ENCODE data around the gene ENO2.
"Not testable (repeated sequence)": the region's sequence is repeated elsewhere in the genome, so short reads cannot be mapped to it uniquely, and the experiment has no call there.

The ENO2 gene

GRCh38 chr12:6914246-6914946, at the start of gene ENO2:
TSS of gene ENO2 (plus strand) at chr12:6914580. CDS start at chr12:6915833, 1,253 bp downstream.
- no peak for DNase-seq (ENCODE audit: low read depth)

- DNase-seq (ENCODE audit: low read depth): not testable (repeated sequence)
Observed at GRCh38 chr12:6865307-6865706, 49.1 kb upstream of the ENO2 start.

DNA sequence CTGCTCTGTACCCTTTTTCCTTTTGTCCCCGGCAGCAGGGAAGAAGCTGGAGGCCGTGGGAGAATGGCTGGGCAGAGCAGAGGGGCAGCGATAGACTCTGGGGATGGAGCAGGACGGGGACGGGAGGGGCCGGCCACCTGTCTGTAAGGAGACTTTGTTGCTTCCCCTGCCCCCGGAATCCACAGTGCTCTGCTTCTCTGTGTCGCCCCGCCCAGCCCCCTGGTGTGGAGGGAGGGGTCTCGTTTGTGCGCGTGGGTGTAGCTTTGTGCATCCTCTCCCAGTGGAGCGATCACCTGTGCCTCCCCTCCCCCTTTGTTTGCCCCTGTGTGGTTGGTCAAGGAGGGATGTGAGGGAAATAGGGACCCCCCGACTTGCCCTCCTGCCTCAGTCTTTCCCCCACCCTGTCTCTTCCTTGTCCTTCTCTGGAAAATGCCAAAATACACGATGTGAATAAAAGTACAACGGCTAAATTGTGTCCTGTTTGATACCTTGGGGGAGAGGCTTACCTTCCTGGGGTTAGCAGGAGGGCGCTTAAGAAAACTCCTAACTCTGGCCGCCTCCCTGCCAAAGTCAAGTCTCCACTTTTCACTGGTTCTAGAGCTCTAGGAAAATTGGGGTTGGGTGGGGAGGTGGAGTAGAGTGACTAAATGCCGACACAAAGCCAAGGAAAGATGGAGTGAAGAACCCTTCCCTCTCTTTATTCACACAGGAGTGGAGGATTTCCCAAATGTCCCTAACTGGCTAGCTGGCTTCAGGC, 48.0 kb upstream of the ENO2 start:
- no peak for DNase-seq (ENCODE audit: low read depth)

DNA sequence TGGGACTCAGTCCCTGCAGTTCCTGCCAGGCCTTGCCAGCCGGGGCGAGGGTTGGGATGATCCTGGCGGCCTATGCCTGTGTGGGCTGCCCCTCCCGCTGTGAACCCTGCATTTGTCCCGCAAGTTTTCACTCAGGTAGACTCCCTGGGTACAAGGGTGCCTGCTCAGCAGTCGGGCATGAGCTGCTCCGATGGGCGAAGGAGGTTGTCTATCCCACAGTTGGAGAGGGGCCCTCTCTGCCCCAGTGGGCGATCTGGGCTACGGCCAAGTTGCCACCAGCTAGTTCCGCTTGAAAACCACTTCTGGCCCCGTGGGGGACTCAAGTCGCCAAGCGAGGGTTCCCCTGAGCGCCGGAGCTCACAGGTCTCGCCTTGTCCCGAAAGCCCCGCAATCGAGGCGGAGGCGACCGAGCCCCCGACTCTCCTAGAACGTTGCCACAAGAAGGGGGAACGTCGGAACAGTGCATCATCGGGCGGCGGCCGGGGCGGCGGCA, 47.4 kb upstream of the ENO2 start:
- DNase-seq (ENCODE audit: low read depth): no peak

DNA sequence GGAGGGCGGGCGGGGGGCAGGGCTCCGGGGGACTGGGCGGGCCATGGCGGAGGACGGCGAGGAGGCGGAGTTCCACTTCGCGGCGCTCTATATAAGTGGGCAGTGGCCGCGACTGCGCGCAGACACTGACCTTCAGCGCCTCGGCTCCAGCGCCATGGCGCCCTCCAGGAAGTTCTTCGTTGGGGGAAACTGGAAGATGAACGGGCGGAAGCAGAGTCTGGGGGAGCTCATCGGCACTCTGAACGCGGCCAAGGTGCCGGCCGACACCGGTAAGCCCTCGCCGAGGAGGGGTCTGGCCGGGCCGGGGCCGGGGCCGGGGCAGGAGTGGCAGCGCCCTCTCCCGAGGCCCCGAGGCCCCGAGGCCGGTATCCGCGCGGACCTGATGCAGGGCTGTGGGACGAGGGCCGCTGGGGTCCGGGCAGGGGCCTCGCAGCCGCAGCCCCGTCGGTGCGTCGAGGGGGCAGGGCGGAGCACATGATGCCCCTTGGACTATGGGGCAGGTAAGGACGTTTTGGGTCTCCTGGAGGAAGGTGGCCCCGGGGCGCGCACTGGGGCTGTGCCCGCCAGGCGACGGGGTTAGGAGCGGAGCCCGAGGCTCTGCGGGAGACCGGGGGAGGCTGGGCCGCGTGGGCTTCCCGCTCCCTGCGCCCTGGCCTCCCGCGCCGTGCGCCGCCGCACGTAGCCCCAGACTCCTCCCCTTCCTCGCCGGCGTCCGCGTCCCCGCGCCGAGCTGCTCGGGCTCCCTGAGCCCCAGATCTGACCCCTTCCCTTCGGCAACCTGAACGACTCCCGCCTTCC, 46.8 kb upstream of the ENO2 start, which contains the start of gene TPI1:
TSS of gene TPI1 (plus strand) at position 119 of the 798 bp plus-strand sequence. CDS start at position 155, 36 bp downstream.
- peak; percentile 54 for DNase-seq (ENCODE audit: low read depth)

DNA sequence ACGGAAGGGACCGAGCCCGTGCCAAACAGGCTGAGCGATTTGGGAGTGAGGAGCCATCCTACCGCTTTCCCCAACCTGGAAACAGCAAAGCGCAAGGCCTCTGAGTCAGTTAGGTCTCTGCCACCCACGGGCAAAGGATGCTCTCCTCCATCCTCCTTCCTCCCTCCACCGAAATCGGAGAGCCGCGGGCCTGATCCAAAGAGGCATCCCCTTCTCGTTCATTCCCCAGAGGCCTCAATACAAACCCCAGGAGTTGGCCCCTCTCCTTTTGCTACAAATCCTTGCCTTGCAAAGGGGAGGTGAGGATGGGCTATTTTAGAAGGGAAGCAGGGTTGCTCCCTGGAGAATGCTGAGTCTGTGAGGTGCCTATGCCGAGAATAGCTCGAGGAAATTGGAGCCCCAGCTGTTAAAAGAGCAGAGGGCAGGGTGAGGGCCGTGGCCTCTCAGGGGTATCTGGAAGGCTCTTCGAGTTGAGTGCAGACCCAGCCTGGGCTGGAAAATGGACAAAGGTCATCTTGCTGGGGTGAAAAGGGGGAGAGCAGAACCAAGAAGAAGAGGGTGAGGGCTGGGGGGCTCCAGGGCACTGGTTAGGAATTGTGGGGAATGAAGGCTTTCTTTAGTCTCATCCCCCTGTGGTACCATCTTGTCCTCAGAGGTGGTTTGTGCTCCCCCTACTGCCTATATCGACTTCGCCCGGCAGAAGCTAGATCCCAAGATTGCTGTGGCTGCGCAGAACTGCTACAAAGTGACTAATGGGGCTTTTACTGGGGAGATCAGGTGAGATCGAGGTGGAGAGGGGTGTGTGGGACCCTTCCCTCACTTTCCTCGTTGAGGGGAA, 46.0 kb upstream of the ENO2 start:
- DNase-seq (ENCODE audit: low read depth): no peak

- DNase-seq (ENCODE audit: low read depth): no peak
Observed at GRCh38 chr12:6869049-6870021, 45.0 kb upstream of the ENO2 start.

DNA sequence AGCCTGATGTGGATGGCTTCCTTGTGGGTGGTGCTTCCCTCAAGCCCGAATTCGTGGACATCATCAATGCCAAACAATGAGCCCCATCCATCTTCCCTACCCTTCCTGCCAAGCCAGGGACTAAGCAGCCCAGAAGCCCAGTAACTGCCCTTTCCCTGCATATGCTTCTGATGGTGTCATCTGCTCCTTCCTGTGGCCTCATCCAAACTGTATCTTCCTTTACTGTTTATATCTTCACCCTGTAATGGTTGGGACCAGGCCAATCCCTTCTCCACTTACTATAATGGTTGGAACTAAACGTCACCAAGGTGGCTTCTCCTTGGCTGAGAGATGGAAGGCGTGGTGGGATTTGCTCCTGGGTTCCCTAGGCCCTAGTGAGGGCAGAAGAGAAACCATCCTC, 44.1 kb upstream of the ENO2 start:
- not testable (repeated sequence) for DNase-seq (ENCODE audit: low read depth)

DNA sequence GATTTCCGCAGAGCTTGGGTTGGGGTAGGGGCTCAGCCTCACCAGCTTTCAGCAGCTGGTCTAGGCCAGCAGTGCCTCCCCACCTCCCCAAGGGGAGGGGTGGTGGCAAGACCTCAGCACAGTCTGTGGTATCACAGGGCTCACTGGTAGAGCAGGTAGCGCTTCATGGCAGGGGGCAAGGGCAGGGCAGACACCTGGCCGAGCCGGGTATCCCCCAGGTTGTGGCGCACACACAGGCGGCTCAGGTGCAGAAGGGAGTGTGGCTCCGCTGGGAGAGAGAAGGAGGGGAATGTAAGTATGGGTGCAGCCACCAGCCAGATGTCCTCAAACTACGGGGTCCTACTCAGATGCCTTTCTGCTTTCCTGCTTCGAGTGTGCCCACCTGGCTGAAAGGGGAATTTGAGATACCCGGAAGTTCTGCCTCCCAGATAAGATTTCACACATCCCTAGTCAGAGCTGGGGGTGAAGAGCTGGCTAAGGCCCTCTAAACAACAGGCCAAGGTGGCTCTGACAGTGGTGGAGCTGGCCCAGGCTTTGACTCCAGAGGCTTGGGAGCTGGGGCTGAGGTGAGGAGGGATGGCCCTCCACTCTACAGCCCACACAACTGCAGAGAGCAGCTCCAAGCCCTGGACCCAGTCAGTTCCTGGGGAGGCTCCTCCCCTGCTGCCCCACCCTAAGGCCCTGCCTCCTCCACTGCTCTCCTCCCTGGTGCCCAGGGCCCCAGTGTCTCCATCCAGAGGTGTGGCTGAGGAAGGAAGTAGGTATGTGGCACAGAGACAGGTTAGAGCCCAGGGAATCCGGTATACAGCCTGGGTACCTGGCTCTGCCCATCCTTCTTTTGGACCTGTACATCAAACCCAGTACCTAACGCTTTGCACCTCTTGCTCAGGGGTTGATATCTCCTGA, 43.1 kb upstream of the ENO2 start:
- no peak for DNase-seq (ENCODE audit: low read depth)

GRCh38 chr12:6872073-6873048, 42.0 kb upstream of the ENO2 start:
- DNase-seq (ENCODE audit: low read depth): no peak

- peak; percentile 93 for DNase-seq (ENCODE audit: low read depth)
Observed at GRCh38 chr12:6873094-6874014, 41.0 kb upstream of the ENO2 start, which contains the start of gene SPSB2. TSS of gene SPSB2 (minus strand) at chr12:6873303. CDS start at chr12:6872901, 402 bp downstream.

- not testable (repeated sequence) for DNase-seq (ENCODE audit: low read depth)
Observed at GRCh38 chr12:6874015-6874368, 40.4 kb upstream of the ENO2 start.

DNA sequence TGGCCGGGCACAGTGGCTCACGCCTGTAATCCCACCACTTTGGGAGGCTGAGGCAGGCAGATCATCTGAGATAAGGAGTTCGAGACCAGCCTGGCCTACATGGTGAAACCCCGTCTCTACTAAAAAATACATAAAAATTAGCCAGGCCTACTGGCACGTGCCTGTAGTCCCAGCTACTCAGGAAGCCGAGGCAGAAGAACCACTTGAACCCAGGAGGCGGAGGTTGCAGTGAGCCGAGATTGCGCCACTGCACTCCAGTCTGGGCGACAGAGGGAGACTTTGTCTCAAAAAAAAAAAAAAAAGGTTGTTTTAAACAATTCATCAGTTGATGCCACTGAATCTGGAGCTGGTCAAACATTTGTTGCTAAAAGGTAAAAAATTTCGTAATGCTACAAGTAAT, 34.6 kb upstream of the ENO2 start:
- not testable (repeated sequence) for DNase-seq (ENCODE audit: low read depth)

GRCh38 chr12:6883252-6883651, 31.1 kb upstream of the ENO2 start:
- DNase-seq (ENCODE audit: low read depth): no peak

DNA sequence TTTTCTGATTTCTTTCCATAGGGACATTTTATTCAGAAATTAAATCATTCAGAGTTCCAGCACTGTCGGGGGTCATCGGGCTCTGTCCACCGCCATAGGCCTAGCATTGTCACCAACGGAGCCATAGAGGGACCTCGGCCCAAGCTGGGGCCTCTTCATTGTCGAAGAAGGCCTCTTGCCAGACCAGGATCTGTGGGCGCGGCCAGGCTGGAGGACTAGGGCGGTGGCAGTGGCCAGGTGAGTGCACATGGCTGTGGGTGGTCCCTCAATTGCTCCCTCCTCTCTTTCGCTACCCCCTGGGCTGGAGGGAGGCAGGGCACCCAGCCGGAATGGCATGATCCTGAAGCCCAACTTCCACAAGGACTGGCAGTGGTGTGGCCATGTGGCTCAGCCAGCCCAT, 30.7 kb upstream of the ENO2 start:
- DNase-seq (ENCODE audit: low read depth): no peak

DNA sequence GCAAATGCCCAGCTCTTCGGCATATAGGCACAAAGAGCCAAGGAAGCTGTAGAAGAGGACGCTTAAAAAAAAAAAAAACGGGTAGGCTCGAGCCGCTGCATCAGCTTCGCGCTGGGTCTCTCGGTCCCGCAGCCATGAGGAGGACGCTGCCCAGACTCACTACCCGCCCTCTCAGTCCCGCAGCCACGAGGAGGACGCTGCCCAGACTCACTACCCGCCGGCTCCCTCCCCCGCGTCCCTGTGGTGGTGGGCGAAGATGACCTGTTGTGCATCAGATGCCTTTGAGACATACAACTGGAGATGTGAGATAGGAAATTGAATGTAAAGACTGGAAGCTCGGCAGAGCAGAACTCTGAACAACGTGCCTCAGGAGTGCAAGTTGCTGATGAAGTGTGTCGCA, 29.8 kb upstream of the ENO2 start:
- no peak for DNase-seq (ENCODE audit: low read depth)

Measured in stromal cell of bone marrow (primary cell).